Measurements from ENCODE around the gene ATG16L2.

The ATG16L2 gene

DNA sequence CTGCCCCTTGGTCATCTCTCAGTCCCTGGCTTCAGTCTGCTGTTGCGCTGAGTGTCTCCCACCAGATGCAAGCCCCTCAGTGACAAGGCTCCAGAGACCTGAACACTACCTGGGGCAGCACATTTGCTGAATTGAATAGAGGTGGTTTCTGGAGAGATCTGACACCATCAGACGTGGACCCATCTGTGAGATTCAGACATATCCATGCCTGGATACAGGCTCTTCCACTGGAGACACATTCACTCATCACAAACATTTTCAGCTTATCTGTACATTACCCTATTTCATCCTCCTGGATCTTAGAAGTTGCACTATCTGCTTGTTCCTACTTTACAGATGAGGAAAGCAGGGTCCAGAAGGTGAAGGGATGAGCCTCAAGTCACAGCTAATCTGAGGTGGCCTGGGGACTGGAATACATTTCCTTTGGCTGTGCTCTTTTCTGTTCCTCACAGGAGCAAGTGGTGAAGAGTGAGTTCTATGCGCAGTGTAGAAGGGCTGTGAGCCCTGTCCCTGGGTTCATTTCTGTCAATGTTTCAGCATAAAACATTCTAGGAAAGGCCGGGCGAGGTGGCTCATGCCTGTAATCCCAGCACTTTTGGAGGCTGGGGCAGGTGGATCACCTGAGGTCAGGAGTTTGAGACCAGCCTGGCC, 19.0 kb downstream of the ATG16L2 start:
- TF ChIP-seq BACH2 (CRISPR knock-in tag; IDR thresholded peaks at IDR 0.05; ENCODE audit: borderline replicate concordance): no peak
- TF ChIP-seq ZFP30 (CRISPR knock-in tag; IDR thresholded peaks at IDR 0.05): no peak
- ATAC-seq: no peak

DNA sequence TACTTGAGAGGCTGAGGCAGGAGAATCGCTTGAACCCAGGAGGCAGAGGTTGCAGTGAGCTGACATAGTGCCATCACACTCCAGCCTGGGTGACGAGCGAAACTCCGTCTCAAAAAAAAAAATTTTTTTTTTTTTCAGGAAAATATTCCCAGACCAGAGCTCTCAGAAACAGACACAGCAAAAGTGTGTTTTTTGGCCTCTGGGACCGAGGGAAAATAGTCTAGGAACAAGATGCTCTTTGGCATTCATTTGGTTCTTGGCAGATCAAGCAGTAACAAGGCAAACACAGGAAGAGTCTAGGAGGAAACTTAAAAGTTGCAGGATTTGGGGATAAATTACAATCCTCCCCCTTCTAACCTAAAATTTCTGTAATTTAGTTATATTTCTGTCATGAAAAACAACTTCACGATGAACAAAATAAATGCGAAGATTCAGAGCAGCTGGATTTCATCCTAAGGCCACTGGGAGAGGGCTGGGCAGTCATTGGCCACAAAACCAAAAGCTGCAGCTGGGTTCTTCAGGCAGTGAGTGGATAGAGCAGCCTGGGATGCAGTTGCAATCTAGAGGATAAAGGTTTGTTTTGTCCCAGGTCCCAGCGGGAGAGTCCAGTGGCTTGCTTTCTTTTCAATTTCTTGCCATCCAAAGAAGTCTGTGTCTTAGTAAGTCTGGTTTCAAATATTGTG, 19.7 kb downstream of the ATG16L2 start:
- ATAC-seq: no peak
- TF ChIP-seq GLIS3 (CRISPR knock-in tag; IDR thresholded peaks at IDR 0.05): no peak

DNA sequence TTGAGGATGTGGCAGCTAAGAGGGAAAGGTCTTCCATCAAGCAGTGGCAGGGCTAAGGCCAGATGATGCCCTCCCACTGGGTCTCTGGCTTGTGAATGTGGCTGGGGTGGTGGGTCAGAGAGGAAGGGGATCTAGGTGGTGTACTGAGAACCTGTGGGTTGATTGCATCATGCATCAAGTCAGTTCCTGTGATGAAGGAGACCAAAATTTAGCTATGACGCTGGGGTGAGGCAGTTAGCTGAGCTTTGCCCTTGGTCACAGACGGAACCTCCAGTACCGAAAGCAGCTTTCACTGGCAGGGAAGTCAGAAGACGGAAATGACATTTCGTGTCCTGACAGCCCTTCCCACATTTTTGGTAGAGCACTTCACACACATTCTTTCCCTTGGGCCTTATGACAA, 20.7 kb downstream of the ATG16L2 start:
- ATAC-seq: no peak
- TF ChIP-seq ZFP30 (CRISPR knock-in tag; IDR thresholded peaks at IDR 0.05): no peak
- TF ChIP-seq, protein P1, sequence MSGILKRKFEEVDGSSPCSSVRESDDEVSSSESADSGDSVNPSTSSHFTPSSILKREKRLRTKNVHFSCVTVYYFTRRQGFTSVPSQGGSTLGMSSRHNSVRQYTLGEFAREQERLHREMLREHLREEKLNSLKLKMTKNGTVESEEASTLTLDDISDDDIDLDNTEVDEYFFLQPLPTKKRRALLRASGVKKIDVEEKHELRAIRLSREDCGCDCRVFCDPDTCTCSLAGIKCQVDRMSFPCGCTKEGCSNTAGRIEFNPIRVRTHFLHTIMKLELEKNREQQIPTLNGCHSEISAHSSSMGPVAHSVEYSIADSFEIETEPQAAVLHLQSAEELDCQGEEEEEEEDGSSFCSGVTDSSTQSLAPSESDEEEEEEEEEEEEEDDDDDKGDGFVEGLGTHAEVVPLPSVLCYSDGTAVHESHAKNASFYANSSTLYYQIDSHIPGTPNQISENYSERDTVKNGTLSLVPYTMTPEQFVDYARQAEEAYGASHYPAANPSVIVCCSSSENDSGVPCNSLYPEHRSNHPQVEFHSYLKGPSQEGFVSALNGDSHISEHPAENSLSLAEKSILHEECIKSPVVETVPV (CRISPR knock-in tag; IDR thresholded peaks at IDR 0.05): no peak
- TF ChIP-seq, protein P2, sequence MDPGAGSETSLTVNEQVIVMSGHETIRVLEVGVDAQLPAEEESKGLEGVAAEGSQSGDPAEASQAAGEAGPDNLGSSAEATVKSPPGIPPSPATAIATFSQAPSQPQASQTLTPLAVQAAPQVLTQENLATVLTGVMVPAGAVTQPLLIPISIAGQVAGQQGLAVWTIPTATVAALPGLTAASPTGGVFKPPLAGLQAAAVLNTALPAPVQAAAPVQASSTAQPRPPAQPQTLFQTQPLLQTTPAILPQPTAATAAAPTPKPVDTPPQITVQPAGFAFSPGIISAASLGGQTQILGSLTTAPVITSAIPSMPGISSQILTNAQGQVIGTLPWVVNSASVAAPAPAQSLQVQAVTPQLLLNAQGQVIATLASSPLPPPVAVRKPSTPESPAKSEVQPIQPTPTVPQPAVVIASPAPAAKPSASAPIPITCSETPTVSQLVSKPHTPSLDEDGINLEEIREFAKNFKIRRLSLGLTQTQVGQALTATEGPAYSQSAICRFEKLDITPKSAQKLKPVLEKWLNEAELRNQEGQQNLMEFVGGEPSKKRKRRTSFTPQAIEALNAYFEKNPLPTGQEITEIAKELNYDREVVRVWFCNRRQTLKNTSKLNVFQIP (CRISPR knock-in tag; IDR thresholded peaks at IDR 0.05; ENCODE audit: borderline replicate concordance, low read depth): no peak
- TF ChIP-seq ZFP3 (CRISPR knock-in tag; IDR thresholded peaks at IDR 0.05): no peak
- TF ChIP-seq ZNF565 (CRISPR knock-in tag; conservative IDR thresholded peaks at IDR 0.05; ENCODE audit: low read depth): no peak
- TF ChIP-seq ZNF8 (CRISPR knock-in tag; IDR thresholded peaks at IDR 0.05): no peak
- TF ChIP-seq, protein P3, sequence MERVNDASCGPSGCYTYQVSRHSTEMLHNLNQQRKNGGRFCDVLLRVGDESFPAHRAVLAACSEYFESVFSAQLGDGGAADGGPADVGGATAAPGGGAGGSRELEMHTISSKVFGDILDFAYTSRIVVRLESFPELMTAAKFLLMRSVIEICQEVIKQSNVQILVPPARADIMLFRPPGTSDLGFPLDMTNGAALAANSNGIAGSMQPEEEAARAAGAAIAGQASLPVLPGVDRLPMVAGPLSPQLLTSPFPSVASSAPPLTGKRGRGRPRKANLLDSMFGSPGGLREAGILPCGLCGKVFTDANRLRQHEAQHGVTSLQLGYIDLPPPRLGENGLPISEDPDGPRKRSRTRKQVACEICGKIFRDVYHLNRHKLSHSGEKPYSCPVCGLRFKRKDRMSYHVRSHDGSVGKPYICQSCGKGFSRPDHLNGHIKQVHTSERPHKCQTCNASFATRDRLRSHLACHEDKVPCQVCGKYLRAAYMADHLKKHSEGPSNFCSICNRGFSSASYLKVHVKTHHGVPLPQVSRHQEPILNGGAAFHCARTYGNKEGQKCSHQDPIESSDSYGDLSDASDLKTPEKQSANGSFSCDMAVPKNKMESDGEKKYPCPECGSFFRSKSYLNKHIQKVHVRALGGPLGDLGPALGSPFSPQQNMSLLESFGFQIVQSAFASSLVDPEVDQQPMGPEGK (CRISPR knock-in tag; IDR thresholded peaks at IDR 0.05; ENCODE audit: borderline replicate concordance): no peak
- TF ChIP-seq, protein P4, sequence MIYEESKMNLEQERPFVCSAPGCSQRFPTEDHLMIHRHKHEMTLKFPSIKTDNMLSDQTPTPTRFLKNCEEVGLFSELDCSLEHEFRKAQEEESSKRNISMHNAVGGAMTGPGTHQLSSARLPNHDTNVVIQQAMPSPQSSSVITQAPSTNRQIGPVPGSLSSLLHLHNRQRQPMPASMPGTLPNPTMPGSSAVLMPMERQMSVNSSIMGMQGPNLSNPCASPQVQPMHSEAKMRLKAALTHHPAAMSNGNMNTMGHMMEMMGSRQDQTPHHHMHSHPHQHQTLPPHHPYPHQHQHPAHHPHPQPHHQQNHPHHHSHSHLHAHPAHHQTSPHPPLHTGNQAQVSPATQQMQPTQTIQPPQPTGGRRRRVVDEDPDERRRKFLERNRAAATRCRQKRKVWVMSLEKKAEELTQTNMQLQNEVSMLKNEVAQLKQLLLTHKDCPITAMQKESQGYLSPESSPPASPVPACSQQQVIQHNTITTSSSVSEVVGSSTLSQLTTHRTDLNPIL (CRISPR knock-in tag; IDR thresholded peaks at IDR 0.05; ENCODE audit: low read depth): no peak
- no peak for TF ChIP-seq GLIS3 (CRISPR knock-in tag; IDR thresholded peaks at IDR 0.05)
- TF ChIP-seq CSDC2 (CRISPR knock-in tag; IDR thresholded peaks at IDR 0.05): no peak
- no peak for TF ChIP-seq BACH2 (CRISPR knock-in tag; IDR thresholded peaks at IDR 0.05; ENCODE audit: borderline replicate concordance)
- no peak for TF ChIP-seq ESRRG (CRISPR knock-in tag; IDR thresholded peaks at IDR 0.05)
- no peak for TF ChIP-seq RARB (CRISPR knock-in tag; IDR thresholded peaks at IDR 0.05)
- no peak for TF ChIP-seq ZC3H10 (CRISPR knock-in tag; IDR thresholded peaks at IDR 0.05)
- no peak for TF ChIP-seq ISL1 (CRISPR knock-in tag; IDR thresholded peaks at IDR 0.05)
- TF ChIP-seq ARNTL (CRISPR knock-in tag; IDR thresholded peaks at IDR 0.05; ENCODE audit: borderline replicate concordance, low read depth): no peak
- no peak for TF ChIP-seq PPARA (CRISPR knock-in tag; IDR thresholded peaks at IDR 0.05; ENCODE audit: borderline replicate concordance)

DNA sequence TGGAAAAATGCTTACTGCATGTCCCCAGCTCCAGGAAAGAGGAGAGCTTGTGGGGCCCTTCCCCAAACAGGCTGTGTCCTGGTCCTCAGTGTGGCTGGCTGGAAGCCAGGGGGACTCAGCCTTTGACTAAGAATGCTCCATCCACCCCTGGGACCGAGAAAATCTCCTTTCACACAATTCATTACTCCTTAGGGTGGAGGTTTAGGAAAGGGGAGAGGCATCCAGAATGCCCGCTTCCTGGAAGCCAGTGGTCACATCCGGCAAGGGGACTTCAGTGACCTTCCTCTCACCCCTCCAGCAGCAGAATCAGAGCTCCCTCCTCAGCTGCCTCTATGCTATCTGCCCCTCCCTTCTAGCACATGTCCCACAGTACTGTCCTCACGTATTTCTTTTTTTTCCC, 21.9 kb downstream of the ATG16L2 start:
- TF ChIP-seq ZNF565 (CRISPR knock-in tag; conservative IDR thresholded peaks at IDR 0.05; ENCODE audit: low read depth) (no peak), TOX (CRISPR knock-in tag; IDR thresholded peaks at IDR 0.05; ENCODE audit: borderline replicate concordance) (no peak), RARB (CRISPR knock-in tag; IDR thresholded peaks at IDR 0.05) (no peak), ESRRG (CRISPR knock-in tag; IDR thresholded peaks at IDR 0.05) (no peak), SNAI2 (CRISPR knock-in tag; IDR thresholded peaks at IDR 0.05) (no peak), PPARA (CRISPR knock-in tag; IDR thresholded peaks at IDR 0.05; ENCODE audit: borderline replicate concordance) (no peak), ZFP3 (CRISPR knock-in tag; IDR thresholded peaks at IDR 0.05) (no peak), TCF4 (CRISPR knock-in tag; IDR thresholded peaks at IDR 0.05; ENCODE audit: borderline replicate concordance) (no peak)
- TF ChIP-seq, protein P3 (CRISPR knock-in tag; IDR thresholded peaks at IDR 0.05; ENCODE audit: borderline replicate concordance): no peak
- TF ChIP-seq, protein P2 (CRISPR knock-in tag; IDR thresholded peaks at IDR 0.05; ENCODE audit: borderline replicate concordance, low read depth): no peak
- TF ChIP-seq, protein P5, sequence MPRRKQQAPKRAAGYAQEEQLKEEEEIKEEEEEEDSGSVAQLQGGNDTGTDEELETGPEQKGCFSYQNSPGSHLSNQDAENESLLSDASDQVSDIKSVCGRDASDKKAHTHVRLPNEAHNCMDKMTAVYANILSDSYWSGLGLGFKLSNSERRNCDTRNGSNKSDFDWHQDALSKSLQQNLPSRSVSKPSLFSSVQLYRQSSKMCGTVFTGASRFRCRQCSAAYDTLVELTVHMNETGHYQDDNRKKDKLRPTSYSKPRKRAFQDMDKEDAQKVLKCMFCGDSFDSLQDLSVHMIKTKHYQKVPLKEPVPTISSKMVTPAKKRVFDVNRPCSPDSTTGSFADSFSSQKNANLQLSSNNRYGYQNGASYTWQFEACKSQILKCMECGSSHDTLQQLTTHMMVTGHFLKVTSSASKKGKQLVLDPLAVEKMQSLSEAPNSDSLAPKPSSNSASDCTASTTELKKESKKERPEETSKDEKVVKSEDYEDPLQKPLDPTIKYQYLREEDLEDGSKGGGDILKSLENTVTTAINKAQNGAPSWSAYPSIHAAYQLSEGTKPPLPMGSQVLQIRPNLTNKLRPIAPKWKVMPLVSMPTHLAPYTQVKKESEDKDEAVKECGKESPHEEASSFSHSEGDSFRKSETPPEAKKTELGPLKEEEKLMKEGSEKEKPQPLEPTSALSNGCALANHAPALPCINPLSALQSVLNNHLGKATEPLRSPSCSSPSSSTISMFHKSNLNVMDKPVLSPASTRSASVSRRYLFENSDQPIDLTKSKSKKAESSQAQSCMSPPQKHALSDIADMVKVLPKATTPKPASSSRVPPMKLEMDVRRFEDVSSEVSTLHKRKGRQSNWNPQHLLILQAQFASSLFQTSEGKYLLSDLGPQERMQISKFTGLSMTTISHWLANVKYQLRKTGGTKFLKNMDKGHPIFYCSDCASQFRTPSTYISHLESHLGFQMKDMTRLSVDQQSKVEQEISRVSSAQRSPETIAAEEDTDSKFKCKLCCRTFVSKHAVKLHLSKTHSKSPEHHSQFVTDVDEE (CRISPR knock-in tag; IDR thresholded peaks at IDR 0.05): no peak
- ATAC-seq: no peak
